ENCODE results near the gene ENDOV. TPM values are rescaled to one million over a fixed set of nuclear protein-coding genes. Genes with fewer than 3 reads are reported as not detected.

Gene ENDOV
- total and polyA plus RNA-seq, 2 donors (not counting 3 experiments of a cell fraction or from before 2014, with no cell fraction given): 20.4 to 25.9 TPM

- Histone ChIP-seq H3K9me1 (replicated peaks; ENCODE audit: control insufficient read depth, extremely low read depth, insufficient read depth, low read length) (no peaks in the 10 kb centered on the region), H3K9ac (replicated peaks; ENCODE audit: extremely low read depth, insufficient read depth, low read length) (no peak overlapping the region), H3K27ac (ENCODE audit: insufficient read depth, low read depth, low read length) (no peak overlapping the region), H3K4me3 (replicated peaks in 1 of 3; ENCODE audit: insufficient read depth in 1 of 3, low read depth in 1 of 3, low read length in 3 of 3) (no peak overlapping the region), H2AFZ (ENCODE audit: low read depth, low read length) (no peak overlapping the region), H3K36me3 (ENCODE audit: control insufficient read depth in 2 of 2, extremely low read depth in 1 of 2, insufficient read depth in 2 of 2, low read length in 2 of 2) (peaks cover 9 to 52% of the 10 kb centered on the region in 2 experiments), H3K27me3 (ENCODE audit: control insufficient read depth in 2 of 2, insufficient read depth in 2 of 2, low read length in 2 of 2) (no peaks in the 10 kb centered on the region), H4K20me1 (replicated peaks; ENCODE audit: control insufficient read depth, extremely low read depth, insufficient read depth, low read length) (no peaks in the 10 kb centered on the region), H3K79me2 (ENCODE audit: control insufficient read depth, insufficient read depth, low read length) (no peaks in the 10 kb centered on the region), H3K4me1 (ENCODE audit: control insufficient read depth, extremely low read depth, insufficient read depth, low read length) (peaks cover 8% of the 10 kb centered on the region), H3K4me2 (ENCODE audit: insufficient read depth, low read length) (no peak overlapping the region), H3K9me3 (replicated peaks; ENCODE audit: control insufficient read depth, insufficient read depth, low read length) (no peaks in the 10 kb centered on the region)
- DNase-seq (ENCODE audit: low read depth, low spot score): no peak
- intact Hi-C loops (cut with micrococcal nuclease) (no loop called here), dilution Hi-C loops (cut with MboI; ENCODE audit: extremely low pct_ligation_motif_present, low sequenced_read_pairs) (no loop called here)
- TF ChIP-seq FOS (IDR thresholded peaks at IDR 0.05; ENCODE audit: borderline replicate concordance, insufficient read depth, low read length): no peak
- TF ChIP-seq GATA2 (IDR thresholded peaks at IDR 0.05; ENCODE audit: insufficient read depth, insufficient read length, low read depth, low read length): no peak
- TF ChIP-seq MAX (IDR thresholded peaks at IDR 0.05; ENCODE audit: insufficient read depth, insufficient read length): no peak
- TF ChIP-seq EZH2 (IDR thresholded peaks at IDR 0.05; ENCODE audit: borderline replicate concordance, low read depth, low read length, severe bottlenecking): no peak
- TF ChIP-seq POLR2AphosphoS5 (IDR thresholded peaks at IDR 0.05; ENCODE audit: insufficient read depth, low read depth, low read length): no peak
- no peak for TF ChIP-seq MYC (IDR thresholded peaks at IDR 0.05; ENCODE audit: low read depth, low read length)
- TF ChIP-seq JUN (IDR thresholded peaks at IDR 0.05; ENCODE audit: borderline replicate concordance, insufficient read depth, insufficient read length, low read depth): no peak
- TF ChIP-seq CTCF (IDR thresholded peaks at IDR 0.05; ENCODE audit: extremely low read depth in 1 of 2, insufficient read depth in 1 of 2, low read depth in 1 of 2, low read length in 2 of 2): no peak
- TF ChIP-seq POLR2A (IDR thresholded peaks at IDR 0.05; ENCODE audit: low read depth, low read length): no peak
- no TSS peak for BruUV-seq (replicated peaks)
- no peak for FAIRE-seq
- CTCF ChIA-PET: interaction anchor here (1.3 kb wide), 1 partner anchor 23 kb away, joined by 3 read pairs; no protein-coding TSS in a partner anchor
- POLR2A ChIA-PET: no interaction called here
These were observed 28.6 kb upstream of the ENDOV start for GRCh38 chr17:80386341-80386740.

Measured in endothelial cell of umbilical vein (primary cell).